Measurements from ENCODE around the gene TMEM203. TPM values are rescaled to one million over a fixed set of nuclear protein-coding genes. Genes with fewer than 3 reads are reported as not detected.

TMEM203 gene
- total RNA-seq, 4 donors from 2014 or later = 19.4 to 29.6 (median 25.4) TPM

- intact Hi-C loops (cut with DNase I) = loop anchor here (10.0 kb wide), 1 partner anchor 54 kb away; the partner anchor contains the start of gene SLC34A3
- H3K36me3 ChIP-seq = peaks cover 51 to 89% (median 55%) of the 10 kb centered on the region in 3 donors
- TF ChIP-seq POLR2A (IDR thresholded peaks at IDR 0.05) = no peak
- TF ChIP-seq, protein P1, sequence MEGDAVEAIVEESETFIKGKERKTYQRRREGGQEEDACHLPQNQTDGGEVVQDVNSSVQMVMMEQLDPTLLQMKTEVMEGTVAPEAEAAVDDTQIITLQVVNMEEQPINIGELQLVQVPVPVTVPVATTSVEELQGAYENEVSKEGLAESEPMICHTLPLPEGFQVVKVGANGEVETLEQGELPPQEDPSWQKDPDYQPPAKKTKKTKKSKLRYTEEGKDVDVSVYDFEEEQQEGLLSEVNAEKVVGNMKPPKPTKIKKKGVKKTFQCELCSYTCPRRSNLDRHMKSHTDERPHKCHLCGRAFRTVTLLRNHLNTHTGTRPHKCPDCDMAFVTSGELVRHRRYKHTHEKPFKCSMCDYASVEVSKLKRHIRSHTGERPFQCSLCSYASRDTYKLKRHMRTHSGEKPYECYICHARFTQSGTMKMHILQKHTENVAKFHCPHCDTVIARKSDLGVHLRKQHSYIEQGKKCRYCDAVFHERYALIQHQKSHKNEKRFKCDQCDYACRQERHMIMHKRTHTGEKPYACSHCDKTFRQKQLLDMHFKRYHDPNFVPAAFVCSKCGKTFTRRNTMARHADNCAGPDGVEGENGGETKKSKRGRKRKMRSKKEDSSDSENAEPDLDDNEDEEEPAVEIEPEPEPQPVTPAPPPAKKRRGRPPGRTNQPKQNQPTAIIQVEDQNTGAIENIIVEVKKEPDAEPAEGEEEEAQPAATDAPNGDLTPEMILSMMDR (IDR thresholded peaks at IDR 0.05) = no peak
- no peak overlapping the region for H3K27ac ChIP-seq
- H3K4me3 ChIP-seq = no peak overlapping the region
- H3K27me3 ChIP-seq = peaks cover 0 to under 1% (median 0%) of the 10 kb centered on the region in 4 donors
- WGBS, 2 donors = no CpG with 5 or more reads among the region's 20 CpGs
- peaks cover 0 to 28% (median 0%) of the 10 kb centered on the region in 3 donors for H3K4me1 ChIP-seq
- DNase-seq = no peak
- H3K9me3 ChIP-seq = no peaks in the 10 kb centered on the region
These were observed 25.0 kb downstream of the TMEM203 start for GRCh38 chr9:137180491-137180890.

GRCh38 chr9:137179761-137180160 is 25.7 kb downstream of the TMEM203 start:
- H3K27ac ChIP-seq = no peak overlapping the region
- peaks cover 0 to 28% (median 2%) of the 10 kb centered on the region in 3 donors for H3K4me1 ChIP-seq
- WGBS, 2 donors = 80% methylated on average over 4 of the region's 17 CpGs; no CpG with 5 or more reads in 1 of the 2 donors
- H3K4me3 ChIP-seq = no peak overlapping the region
- TF ChIP-seq, protein P1 (IDR thresholded peaks at IDR 0.05) = no peak
- TF ChIP-seq POLR2A (IDR thresholded peaks at IDR 0.05) = no peak
- no peak for DNase-seq
- H3K9me3 ChIP-seq = no peaks in the 10 kb centered on the region
- intact Hi-C loops (cut with DNase I) = loop anchor here (10.0 kb wide), 1 partner anchor 55 kb away; the partner anchor contains the start of gene SLC34A3
- H3K36me3 ChIP-seq = peaks cover 47 to 82% (median 48%) of the 10 kb centered on the region in 3 donors
- peaks cover 0 to 8% (median 0%) of the 10 kb centered on the region in 4 donors for H3K27me3 ChIP-seq

DNA sequence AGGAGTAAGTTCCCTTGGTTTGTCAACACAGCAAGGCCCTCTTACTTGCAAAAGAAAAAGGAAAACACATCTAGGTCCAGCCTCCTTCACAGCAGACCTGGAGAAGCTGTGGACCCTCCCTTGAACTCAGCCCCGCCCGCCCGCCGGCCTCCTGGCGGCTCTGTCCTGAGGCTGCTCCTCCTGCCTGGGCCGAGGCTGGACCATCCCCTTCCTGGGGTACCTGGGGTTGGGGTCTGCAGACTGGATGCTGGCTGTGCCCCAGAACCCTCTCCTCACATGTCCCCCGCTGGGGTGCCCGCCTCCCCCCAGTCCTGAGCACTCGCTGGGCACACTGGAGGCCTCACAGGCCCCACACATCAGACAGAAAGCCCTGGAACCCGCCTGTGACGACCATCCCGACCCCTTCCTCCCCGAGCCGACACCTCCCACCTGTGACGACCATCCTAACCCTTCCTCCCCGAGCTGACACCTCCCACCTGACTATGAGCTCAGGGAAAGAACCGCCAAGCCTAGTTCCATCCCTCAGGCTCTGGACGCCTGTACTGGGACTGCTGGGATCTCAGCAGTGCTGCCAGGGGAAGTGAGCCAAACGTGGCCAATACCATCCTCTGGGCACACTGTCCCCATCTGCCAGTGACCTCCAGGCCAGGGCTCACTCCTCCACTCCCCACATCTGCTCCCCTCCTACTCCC is 26.4 kb downstream of the TMEM203 start:
- intact Hi-C loops (cut with DNase I) = no loop called here
- DNase-seq = no peak
- Histone ChIP-seq H3K4me3 (no peak overlapping the region), H3K9me3 (no peaks in the 10 kb centered on the region), H3K4me1 (peaks cover 0 to 32% (median 2%) of the 10 kb centered on the region in 3 donors), H3K36me3 (peaks cover 45 to 75% (median 47%) of the 10 kb centered on the region in 3 donors), H3K27me3 (peaks cover 0 to 15% (median 0%) of the 10 kb centered on the region in 4 donors), H3K27ac (no peak overlapping the region)
- 70 to 80% methylated on average over 2 to 10 of the region's 19 CpGs for WGBS, 2 donors
- TF ChIP-seq, protein P1 (IDR thresholded peaks at IDR 0.05) = no peak
- TF ChIP-seq POLR2A (IDR thresholded peaks at IDR 0.05) = no peak

GRCh38 chr9:137178201-137178938 is 27.1 kb downstream of the TMEM203 start:
- H3K27ac ChIP-seq = no peak overlapping the region

More at GRCh38 chr9:137178201-137178938, 27.1 kb downstream of the TMEM203 start:
- H3K4me3 ChIP-seq = no peak overlapping the region
- no peak for DNase-seq
- 85 to 94% methylated on average over 16 to 18 of the region's 23 CpGs for WGBS, 2 donors
- peaks cover 0 to 39% (median 2%) of the 10 kb centered on the region in 3 donors for H3K4me1 ChIP-seq
- TF ChIP-seq POLR2A (IDR thresholded peaks at IDR 0.05) = no peak
- TF ChIP-seq, protein P1 (IDR thresholded peaks at IDR 0.05) = no peak
- H3K27me3 ChIP-seq = peaks cover 0 to 22% (median 0%) of the 10 kb centered on the region in 4 donors
- intact Hi-C loops (cut with DNase I) = no loop called here
- no peaks in the 10 kb centered on the region for H3K9me3 ChIP-seq
- H3K36me3 ChIP-seq = peaks cover 38 to 68% (median 40%) of the 10 kb centered on the region in 3 donors
